ENCODE measurements around the gene CCDC9B. TPM values are rescaled to one million over a fixed set of nuclear protein-coding genes. Genes with fewer than 3 reads are reported as not detected.

Gene CCDC9B
- polyA plus RNA-seq, 1 of the 3 experiments (the other 2 are of a cell fraction): 13.7 TPM

GRCh38 chr15:40365016-40365415 lies 24.3 kb upstream of the CCDC9B start:
- no peak overlapping the region for H3K4me2 ChIP-seq
- no peaks in the 10 kb centered on the region for H3K36me3 ChIP-seq (replicated peaks in 1 of 2; ENCODE audit: control insufficient read depth in 1 of 2, insufficient read depth in 2 of 2, low read length in 1 of 2)
- no peaks in the 10 kb centered on the region for H3K79me2 ChIP-seq (ENCODE audit: insufficient read depth)
- H3K9me2 ChIP-seq: no peaks in the 10 kb centered on the region
- peaks cover 0 to 17% of the 10 kb centered on the region in 2 experiments; a peak in 1 of 4 replicates for H3K4me1 ChIP-seq (ENCODE audit: control insufficient read depth in 1 of 2, insufficient read depth in 2 of 2, low read depth in 1 of 2, low read length in 1 of 2)
- POLR2A ChIA-PET: interaction anchor here (0.5 kb wide), 1 partner anchor 125 kb away, joined by 4 read pairs; no protein-coding TSS in a partner anchor
- no peaks in the 10 kb centered on the region for H3F3A ChIP-seq (replicated peaks; ENCODE audit: insufficient read depth)
- CTCF ChIA-PET: interaction anchor here (1.1 to 70.6 kb wide), 3 partner anchors 11 to 57 kb away, joined by 4 to 2194 read pairs (median 4); partner anchors contain the start of genes ANKRD63, CCDC9B, INAFM2 and PLCB2
- H3K9me3 ChIP-seq: no peaks in the 10 kb centered on the region
- no peak overlapping the region for H3K27ac ChIP-seq (ENCODE audit: low read depth in 2 of 2, low read length in 1 of 2)
- no peaks in the 10 kb centered on the region for H4K20me1 ChIP-seq (ENCODE audit: insufficient read depth)
- 0 out of 2 replicates have a peak, but pooled peaks cover 9% of the 10 kb centered on the region for H3K27me3 ChIP-seq (ENCODE audit: insufficient read depth)
- H3K4me3 ChIP-seq (ENCODE audit: low read depth in 2 of 2, low read length in 1 of 2): no peak overlapping the region
- no peak overlapping the region for H3K9ac ChIP-seq
- 92% methylated on average over 4 of the region's 5 CpGs for WGBS (ENCODE audit: low lambda C conversion rate)
- DNase-seq: no peak
- H2AFZ ChIP-seq (ENCODE audit: low read depth): no peak overlapping the region
- TF ChIP-seq, protein P1, sequence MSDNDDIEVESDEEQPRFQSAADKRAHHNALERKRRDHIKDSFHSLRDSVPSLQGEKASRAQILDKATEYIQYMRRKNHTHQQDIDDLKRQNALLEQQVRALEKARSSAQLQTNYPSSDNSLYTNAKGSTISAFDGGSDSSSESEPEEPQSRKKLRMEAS (IDR thresholded peaks at IDR 0.05; ENCODE audit: low read depth): no peak
- TF ChIP-seq GATA2 (CRISPR knock-in tag; IDR thresholded peaks at IDR 0.05): no peak
- no peak for TF ChIP-seq NRF1 (IDR thresholded peaks at IDR 0.05; ENCODE audit: low read depth, low read length)
- TF ChIP-seq RCOR1 (IDR thresholded peaks at IDR 0.05; ENCODE audit: low read length): no peak
- no peak for TF ChIP-seq REST (IDR thresholded peaks at IDR 0.05; ENCODE audit: low read depth, low read length)
- TF ChIP-seq FOXJ3 (CRISPR knock-in tag; IDR thresholded peaks at IDR 0.05): no peak
- no peak for TF ChIP-seq FOSL2 (IDR thresholded peaks at IDR 0.05; ENCODE audit: borderline replicate concordance, low read depth)

DNA sequence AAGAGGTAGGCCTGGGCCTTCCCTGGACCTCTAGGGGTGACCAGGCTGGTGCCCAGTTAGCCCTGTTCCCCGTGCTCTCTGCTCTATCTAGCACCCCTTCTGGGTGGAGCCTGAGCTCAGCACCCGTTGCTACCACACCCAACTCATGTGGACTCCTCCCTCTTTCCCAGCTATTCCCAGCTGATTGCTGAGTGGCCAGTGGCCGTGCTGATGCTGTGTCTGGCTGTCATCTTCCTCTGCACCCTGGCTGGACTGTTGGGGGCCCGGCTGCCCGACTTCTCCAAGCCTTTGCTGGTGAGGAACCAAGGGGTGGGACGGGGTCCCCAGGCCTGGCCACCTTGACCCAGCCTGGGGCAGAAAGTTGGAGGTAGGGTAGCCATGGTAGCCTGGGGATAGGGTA lies 23.5 kb upstream of the CCDC9B start:
- no peak for DNase-seq
- H3K9me3 ChIP-seq: no peaks in the 10 kb centered on the region
- no peak overlapping the region for H3K9ac ChIP-seq
- H4K20me1 ChIP-seq (ENCODE audit: insufficient read depth): no peaks in the 10 kb centered on the region
- H3K4me2 ChIP-seq: no peak overlapping the region
- 0 out of 2 replicates have a peak, but pooled peaks cover 11% of the 10 kb centered on the region for H3K27me3 ChIP-seq (ENCODE audit: insufficient read depth)
- H3K36me3 ChIP-seq (replicated peaks in 1 of 2; ENCODE audit: control insufficient read depth in 1 of 2, insufficient read depth in 2 of 2, low read length in 1 of 2): no peaks in the 10 kb centered on the region
- H3K79me2 ChIP-seq (ENCODE audit: insufficient read depth): no peaks in the 10 kb centered on the region
- peaks cover 0 to 19% of the 10 kb centered on the region in 2 experiments; a peak in 1 of 4 replicates for H3K4me1 ChIP-seq (ENCODE audit: control insufficient read depth in 1 of 2, insufficient read depth in 2 of 2, low read depth in 1 of 2, low read length in 1 of 2)
- H2AFZ ChIP-seq (ENCODE audit: low read depth): no peak overlapping the region
- H3K9me2 ChIP-seq: no peaks in the 10 kb centered on the region
- POLR2A ChIA-PET: no interaction called here
- H3K27ac ChIP-seq (ENCODE audit: low read depth in 2 of 2, low read length in 1 of 2): no peak overlapping the region
- H3F3A ChIP-seq (replicated peaks; ENCODE audit: insufficient read depth): no peaks in the 10 kb centered on the region
- H3K4me3 ChIP-seq (ENCODE audit: low read depth in 2 of 2, low read length in 1 of 2): no peak overlapping the region
- CTCF ChIA-PET: interaction anchor here (1.1 to 70.6 kb wide), 3 partner anchors 10 to 50 kb away, joined by 3 to 2194 read pairs (median 4); partner anchors contain the start of genes ANKRD63, CCDC9B, INAFM2 and PLCB2
- WGBS (ENCODE audit: low lambda C conversion rate): 42% methylated on average over 2 of the region's 6 CpGs
- TF ChIP-seq SIN3A (IDR thresholded peaks at IDR 0.05; ENCODE audit: borderline replicate concordance, low read depth, low read length) (no peak), FOXJ3 (CRISPR knock-in tag; IDR thresholded peaks at IDR 0.05) (no peak), FOSL2 (IDR thresholded peaks at IDR 0.05; ENCODE audit: borderline replicate concordance, low read depth) (no peak), REST (IDR thresholded peaks at IDR 0.05; ENCODE audit: low read depth, low read length) (no peak), RAD21 (IDR thresholded peaks at IDR 0.05; ENCODE audit: low read length) (no peak), GATA2 (CRISPR knock-in tag; IDR thresholded peaks at IDR 0.05) (no peak), RFX5 (IDR thresholded peaks at IDR 0.05; ENCODE audit: low read length) (no peak), USF2 (IDR thresholded peaks at IDR 0.05; ENCODE audit: borderline replicate concordance, low read depth, low read length) (no peak), MEF2A (IDR thresholded peaks at IDR 0.05; ENCODE audit: borderline replicate concordance, low read depth) (no peak)
- TF ChIP-seq, protein P1 (IDR thresholded peaks at IDR 0.05; ENCODE audit: low read depth): no peak
- TF ChIP-seq, protein P2, sequence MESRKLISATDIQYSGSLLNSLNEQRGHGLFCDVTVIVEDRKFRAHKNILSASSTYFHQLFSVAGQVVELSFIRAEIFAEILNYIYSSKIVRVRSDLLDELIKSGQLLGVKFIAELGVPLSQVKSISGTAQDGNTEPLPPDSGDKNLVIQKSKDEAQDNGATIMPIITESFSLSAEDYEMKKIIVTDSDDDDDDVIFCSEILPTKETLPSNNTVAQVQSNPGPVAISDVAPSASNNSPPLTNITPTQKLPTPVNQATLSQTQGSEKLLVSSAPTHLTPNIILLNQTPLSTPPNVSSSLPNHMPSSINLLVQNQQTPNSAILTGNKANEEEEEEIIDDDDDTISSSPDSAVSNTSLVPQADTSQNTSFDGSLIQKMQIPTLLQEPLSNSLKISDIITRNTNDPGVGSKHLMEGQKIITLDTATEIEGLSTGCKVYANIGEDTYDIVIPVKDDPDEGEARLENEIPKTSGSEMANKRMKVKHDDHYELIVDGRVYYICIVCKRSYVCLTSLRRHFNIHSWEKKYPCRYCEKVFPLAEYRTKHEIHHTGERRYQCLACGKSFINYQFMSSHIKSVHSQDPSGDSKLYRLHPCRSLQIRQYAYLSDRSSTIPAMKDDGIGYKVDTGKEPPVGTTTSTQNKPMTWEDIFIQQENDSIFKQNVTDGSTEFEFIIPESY (IDR thresholded peaks at IDR 0.05; ENCODE audit: borderline replicate concordance, low read depth): no peak

Data from SK-N-SH (cell line).